Ammon's horn (tissue), 1 donor: ENCODE measurements around the gene KCNQ4.

Experiments used
- DNase-seq: peaks from one replicate; pipeline ENCODE4 v3.0.0-alpha.2; 2016; ENCODE audit warnings: low spot score

The KCNQ4 gene

DNA sequence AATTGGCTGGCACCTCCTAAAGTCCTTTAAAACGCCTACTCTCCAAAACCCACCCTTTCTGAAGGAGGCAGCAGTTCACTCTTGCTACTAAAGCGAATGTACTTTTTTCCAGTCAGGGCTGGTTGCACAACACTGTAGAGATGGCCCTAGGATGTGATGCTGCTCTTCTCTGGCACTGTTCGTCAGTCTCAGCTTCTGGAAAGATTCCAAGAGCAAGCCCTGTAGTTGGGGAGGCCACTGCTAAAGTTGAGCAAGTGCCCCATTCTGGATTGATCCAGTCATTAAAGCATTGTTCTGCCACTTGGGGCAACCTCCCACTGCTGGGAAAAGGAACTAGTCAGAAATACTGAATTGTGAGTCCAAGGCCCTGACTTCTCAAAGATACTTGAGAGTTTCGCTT, 28.5 kb upstream of the KCNQ4 start:
- no peak for DNase-seq

DNA sequence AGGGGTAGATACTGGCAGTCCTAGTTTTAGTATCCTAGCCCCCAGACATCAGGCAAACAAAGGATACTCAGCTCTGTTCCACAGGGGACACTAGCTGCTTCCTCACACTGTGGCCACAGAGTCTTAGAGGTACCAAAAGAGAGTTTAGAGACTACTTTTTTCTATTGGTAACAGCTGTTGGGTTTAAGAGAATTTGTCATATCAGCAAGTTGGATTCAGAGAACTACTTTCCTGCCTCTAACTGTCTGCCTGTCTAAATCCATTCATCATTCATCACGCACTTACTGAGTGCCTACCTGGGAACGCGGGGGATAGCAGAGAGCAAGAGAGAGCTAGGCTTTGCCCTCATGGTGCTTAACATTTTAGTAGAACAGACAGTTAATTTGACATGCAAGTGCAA, 27.1 kb upstream of the KCNQ4 start:
- no peak for DNase-seq

DNA sequence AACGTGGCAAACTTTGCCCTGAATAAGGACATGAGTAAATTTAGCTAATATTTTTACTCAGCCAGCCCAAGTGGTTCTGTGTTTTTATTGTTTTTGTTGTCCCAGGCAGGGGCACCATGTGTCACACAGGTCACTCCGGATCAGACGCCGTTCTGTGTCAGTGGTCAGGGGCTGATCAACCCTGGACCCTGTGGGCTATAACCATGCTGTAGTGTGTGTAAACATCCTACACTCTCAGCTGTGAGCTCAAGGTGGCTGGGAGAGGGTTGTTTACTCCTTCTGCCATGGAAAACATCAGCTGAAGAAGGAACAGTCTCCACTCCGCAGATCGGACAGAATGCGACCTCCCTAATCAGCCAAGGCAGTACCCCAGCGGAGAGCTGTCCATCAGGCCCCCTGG, 26.5 kb upstream of the KCNQ4 start:
- DNase-seq = no peak

DNA sequence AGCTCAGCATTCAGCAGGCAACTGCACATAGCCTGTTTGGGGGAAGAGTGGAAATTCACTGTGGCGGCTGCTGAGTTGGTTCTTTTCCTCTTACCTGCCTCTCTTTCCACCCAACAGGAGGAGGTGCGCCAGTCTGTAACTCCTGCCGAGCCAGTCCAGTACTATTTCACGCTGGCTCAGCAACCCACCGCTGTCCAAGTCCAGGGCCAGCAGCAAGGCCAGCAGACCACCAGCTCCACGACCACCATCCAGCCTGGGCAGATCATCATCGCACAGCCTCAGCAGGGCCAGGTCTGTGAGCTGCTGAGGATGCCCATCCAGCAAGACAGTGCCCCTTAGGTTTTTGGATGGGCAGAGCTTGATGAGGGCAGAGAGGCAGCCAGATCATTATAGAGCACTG, 25.6 kb upstream of the KCNQ4 start:
- no peak for DNase-seq

DNA sequence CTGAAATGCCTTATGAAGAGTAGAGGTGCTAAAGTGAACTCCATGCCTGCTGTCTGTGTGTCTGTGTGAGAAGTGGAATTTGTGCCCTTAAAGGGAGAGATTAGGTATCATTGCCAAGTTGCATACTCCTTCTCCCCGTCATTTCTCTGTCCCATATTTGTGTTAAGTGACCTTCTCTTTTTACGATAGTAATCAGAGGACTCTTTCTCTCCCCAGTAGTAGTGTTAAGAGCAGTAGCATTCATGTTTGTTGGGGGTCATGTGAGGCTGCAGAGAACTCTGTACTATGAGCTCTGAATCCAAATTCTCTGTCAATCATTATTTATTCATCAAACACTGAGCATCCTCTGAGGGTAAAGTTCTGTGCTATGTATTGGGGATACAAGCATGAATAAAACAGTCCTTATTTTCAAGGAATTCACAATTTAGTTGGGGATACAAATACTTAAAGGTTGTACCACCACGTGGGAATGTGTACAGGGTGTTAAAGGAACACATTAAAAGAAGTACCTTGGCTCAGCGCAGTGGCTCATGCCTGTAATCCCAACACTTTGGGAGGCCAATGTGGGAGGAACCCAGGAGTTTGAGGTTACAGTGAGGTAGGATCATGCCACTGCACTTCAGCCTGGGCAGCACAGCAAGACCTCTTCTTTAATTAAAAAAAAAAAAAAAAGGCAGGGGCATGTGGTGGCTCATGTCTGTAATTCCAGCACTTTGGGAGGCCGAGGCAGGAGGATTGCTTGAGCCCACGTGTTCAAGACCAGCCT, 24.8 kb upstream of the KCNQ4 start:
- DNase-seq = no peak

DNA sequence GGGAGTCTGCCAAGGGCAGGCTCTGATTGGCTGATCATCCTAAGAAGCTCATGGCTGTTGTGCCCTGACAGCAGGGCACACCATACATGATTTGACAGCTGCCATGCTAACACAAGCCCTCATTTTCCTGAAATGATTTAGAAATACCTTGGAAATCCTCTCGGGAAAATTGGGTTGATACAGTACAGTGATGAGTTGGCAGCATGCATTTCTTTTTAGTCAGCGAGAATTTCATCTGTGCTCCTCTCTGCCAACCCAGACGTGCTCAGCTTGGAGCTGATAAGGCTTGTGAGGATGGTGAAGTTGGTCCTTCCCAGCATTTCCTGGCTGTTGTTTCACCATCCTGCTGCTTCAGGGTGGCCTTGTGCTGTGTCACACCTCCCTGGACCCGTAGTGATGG, 22.6 kb upstream of the KCNQ4 start:
- no peak for DNase-seq

DNA sequence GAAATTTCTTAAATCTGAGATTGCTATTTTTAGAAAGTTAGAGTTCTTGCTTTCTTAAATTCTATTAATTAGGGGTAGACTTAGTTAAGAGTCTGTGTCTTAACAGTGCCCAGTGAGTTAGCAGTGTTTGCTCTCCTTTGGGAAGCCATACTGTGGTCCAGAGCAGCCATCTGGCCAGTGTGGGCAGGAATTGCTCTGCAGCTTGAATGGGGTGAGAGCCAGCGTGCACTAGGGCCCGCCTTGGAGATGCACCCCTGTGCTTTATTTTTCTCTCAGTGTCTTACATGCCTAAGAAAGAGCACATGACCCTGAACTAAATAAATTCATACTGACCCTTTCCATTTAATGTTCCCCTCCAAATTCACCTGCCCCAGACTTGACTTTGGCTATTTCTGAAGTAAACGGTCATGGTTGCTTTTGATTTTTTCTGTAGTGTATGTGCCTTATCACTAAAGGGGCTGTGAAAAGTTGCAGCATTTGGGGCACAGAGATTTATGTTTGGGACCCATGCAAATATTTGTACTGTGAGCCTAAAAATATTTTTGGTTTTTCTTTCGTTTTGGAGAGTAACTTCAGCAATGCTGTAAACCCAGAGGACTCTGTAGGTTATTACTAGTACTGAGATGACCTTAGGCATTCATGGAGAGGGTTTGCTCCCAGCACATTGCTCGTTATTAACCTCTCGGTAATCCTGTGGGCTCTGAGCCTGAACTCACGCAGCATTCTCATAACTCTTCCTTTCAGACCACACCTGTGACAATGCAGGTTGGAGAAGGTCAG, 21.3 kb upstream of the KCNQ4 start:
- no peak for DNase-seq

DNA sequence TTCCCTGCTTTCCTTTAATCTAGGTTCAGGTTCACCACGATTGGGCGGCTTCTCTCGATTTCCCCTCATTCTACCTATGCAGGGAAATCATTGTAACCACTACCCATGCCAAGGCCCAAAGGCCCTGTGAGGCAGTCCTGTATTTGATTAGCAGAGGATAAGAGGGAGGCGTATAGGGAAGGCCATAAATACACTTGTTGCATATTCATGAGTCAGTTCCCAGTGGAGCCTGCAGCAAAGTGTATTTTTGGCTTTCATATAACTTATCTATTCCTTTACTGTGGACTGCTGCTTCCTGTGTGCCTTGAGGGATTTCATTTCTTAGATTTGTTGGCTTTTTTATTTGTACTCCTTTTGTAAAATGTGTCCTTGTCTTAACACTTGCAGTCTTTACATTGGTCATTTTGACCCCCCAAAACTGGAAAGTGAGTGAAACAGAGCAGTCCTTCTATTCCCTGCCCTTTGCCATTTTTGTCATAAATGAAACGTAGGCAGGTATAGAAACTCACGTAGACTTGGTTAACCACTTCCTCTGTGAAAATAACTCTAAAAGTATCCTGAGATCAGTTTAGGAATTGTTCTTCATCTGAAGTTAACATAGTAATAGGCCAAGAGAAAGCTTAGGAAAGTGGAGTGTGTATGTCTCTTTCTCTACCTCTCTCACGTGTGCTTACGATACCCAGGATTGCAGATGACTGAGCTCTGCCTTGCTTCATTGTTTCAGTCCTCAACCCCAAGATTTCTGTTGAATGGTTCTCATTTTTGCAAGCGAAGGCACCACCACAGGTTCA, 19.6 kb upstream of the KCNQ4 start:
- no peak for DNase-seq

DNA sequence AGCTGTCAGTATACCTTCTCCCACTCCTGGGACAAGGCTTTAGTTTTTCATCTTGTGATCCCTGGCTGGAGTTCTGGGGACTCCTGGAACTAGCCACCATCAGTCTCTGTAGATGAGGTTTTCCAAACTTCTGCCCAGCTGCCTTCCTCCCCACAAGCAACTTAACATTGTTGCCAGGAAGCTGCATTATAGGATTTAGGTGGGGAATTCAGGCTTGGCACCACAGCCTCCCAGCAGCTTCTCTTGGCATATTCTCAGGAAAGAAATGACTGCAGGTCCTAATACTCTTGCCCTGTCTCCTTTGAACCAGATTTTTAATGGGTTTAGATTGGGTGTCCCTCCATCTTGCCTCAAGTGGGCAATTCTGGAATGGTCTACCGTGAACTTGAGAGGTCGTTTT, 18.6 kb upstream of the KCNQ4 start:
- DNase-seq = no peak

DNA sequence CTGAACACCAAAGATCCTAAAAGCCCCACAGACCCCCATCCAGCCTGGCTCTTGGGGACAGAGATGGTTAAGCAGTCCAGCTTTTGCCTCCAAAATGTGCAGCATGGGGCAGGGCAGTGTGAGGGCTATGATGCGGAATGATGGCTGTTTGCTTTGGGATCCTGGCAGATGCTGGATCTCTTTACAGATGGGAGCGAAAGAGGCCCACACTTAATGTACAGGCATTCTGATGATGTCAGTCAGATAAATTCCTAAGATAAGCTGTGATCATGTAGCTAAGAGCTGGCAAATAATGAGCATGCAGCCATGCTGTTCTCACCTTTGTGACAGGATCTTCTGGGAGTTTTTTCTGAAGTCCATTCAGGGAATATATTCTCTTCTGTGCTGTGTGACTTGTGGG, 17.6 kb upstream of the KCNQ4 start:
- no peak for DNase-seq

DNA sequence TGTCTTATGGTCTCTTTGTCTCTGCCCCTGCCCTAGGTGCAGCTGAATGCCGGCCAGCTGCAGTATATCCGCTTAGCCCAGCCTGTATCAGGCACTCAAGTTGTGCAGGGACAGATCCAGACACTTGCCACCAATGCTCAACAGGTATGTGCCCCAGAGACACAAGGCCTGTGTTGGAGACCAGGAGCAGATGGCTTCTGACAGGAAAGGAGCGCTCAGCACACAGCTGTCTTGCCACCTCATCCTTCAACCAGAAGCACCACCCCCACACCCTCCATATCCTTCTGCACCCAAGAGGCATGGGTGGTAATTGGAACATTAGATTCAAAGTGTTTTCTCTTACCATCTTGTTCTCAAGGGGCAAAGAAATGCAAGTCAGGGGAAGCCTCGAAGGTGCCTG, 17.0 kb upstream of the KCNQ4 start:
- no peak for DNase-seq

DNA sequence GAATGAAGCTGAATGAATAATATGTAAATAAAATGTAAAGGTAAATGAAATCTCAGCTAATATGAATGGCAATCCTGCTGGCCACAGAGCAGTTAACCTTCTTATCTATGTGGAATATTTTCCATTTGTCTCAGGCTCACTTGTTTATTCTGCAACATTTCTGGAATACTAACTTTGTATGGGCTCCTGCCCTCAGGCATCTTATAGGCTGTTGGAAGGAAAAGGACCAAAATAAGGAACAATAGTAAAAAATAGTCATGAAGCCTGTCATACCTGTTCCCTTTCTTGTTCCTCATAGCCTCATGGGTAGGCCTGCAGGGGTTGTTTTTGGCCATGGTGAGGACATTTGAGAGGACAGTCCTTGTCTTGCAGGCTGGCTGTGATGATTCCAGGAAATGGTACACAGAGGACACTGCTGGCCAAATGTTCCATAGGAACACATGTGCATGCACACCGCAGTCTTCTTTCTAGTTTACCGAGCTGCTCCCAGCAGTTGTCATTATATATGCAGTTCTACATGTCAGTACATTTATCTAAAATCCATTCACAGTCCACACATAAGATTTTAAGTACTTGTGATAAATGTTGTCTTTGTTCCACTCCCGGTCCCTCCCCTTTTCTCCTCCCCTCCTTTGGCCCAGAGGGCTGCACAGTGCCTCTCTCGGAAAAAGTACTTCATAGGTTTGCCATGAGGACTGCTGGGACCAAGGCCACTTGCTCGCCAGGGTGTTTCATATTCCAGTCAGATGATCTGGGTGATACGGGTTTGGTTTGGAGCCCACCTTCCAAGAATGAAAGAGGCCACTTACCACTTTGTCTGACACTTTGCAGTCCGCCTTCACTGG, 15.2 kb upstream of the KCNQ4 start:
- no peak for DNase-seq

DNA sequence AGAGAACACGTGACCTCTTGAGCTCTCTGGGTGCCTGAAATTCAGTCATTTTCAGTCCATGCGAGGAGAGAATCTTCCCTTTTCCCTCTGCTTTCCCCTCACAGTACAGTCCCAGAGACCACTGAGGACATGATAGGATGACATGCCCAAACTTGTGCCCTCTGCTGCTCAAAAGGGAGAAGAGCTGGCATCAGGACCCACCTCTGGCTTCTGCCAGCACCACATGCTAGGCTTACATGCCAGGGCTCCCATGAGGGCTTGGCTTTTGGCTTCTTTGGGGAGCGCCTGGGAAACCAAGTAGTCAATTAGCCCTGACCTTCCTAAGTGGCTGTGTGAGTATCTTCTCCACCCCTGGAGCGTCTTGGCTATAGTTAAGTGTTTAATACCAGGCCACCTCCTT, 13.8 kb upstream of the KCNQ4 start:
- DNase-seq = no peak

DNA sequence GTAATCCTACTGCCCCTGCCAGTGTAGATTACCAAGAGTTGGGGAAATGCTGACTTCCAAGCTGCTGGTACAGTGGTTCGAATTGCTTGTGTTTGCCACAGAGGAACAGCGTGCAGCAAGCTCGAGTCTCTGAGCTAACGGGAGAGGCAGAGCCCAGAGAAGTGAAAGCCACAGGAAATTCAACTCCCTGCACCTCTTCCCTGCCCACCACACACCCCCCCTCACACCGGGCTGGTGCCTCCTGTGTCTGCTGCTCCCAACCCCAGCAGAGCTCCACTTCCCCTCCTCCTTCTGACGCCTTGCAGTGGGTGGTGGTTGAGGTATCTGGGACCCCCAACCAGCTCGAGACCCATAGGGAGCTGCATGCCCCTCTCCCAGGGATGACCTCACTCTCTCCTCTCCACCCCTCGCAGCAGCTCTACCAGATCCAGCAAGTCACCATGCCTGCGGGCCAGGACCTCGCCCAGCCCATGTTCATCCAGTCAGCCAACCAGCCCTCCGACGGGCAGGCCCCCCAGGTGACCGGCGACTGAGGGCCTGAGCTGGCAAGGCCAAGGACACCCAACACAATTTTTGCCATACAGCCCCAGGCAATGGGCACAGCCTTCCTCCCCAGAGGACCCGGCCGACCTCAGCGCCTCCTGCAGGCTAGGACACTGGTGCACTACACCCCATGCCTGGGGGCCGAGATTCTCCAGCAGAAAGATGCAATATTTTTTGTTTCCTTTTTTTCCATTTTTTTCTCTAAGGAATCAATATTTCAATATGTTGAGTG, 13.1 kb upstream of the KCNQ4 start:
- no peak for DNase-seq

DNA sequence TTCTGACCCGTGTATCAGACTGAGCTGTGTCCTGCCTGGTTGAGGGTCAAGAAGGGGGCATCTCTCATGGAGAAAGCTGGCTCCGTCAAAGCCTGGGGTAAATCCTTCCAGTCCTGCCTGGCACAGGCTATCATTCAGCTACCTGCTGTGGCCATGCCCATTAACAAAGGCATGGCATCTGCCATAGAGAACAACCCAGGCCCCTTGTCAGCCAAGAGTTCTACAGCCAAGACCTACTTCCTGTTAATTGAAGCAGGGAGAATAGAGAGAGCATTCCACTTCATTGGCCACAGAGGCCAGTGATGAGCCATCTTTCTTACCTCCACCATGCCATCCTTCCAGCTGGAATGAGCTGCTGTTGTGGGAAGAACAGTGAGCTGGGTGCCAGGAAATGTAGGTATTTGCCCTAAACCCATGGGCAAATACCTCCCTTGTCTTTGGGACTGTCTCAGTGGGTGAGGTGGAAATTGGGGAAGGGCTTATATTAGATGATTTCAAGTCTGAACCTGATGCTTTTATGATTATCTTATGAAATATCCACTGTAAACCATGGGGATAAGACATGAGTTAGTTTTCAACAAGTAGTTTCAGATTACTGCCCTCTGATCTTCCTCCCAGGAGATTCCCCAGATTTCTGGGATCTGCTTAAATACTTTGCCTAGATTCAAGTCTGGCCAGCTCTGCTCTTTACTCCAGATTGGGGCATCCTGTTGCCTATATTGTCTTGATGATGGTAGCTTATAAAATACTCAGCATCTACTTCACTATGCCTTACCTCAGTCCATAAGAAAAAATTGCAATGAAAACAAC, 11.2 kb upstream of the KCNQ4 start:
- DNase-seq = no peak

DNA sequence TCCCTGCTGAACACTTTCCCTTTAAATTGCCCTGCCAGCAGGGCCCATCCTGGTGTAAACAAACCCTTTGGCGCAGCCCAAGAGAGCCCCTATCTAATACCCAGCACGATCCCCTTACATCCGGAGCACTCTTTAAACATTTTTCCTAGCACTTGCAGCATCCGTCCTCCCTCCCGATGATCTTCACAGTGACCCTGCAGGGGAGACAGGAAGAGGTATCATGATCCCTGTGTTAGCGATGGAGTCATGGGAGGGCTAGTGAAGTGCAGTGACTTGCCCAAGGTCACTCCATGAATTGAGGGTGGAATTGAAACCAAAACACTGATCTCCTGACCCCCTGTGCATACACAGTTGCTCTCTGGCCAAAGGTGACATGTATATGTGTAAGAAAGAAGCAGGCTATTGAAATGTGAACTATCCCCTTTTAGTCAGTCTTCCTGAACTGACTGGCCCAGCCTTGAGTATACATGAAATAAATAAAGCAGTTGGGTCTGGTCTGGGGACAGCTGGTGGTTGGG, 9.8 kb upstream of the KCNQ4 start:
- no peak for DNase-seq

DNA sequence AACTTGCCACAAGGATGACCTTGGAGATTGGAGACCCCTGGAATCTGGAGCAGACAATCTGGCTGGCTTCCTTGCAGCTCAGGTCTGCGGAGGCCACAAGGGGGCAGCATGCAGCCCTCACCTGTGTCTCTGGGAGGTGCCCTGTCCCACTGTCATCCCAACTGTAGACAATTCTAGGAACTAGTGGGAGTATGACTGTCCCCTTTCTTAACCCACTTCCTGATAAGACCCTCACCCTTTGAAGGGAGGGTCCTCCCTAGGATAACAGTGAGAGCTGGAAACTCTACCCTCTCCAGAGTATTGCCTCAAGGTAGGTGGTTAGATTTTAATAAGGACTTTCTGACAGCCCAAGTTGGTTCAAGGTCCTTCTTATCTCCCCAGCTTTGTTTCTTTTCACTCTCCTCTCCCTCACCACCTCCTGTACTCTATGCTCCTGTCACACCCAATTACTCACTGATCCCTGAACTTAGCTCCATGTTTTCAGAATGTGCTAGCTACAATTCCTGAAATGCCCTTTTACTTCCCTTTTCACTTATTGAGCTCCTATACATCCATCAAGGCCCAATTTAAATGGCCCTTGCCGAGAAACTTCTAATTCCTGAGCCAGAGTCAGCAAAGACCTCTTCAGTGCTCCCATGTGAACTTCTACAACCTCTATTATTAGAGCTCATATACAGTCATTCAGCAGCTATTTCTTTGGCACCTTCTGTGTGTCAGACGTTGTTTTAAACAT, 9.2 kb upstream of the KCNQ4 start:
- DNase-seq = peak; percentile 41

DNA sequence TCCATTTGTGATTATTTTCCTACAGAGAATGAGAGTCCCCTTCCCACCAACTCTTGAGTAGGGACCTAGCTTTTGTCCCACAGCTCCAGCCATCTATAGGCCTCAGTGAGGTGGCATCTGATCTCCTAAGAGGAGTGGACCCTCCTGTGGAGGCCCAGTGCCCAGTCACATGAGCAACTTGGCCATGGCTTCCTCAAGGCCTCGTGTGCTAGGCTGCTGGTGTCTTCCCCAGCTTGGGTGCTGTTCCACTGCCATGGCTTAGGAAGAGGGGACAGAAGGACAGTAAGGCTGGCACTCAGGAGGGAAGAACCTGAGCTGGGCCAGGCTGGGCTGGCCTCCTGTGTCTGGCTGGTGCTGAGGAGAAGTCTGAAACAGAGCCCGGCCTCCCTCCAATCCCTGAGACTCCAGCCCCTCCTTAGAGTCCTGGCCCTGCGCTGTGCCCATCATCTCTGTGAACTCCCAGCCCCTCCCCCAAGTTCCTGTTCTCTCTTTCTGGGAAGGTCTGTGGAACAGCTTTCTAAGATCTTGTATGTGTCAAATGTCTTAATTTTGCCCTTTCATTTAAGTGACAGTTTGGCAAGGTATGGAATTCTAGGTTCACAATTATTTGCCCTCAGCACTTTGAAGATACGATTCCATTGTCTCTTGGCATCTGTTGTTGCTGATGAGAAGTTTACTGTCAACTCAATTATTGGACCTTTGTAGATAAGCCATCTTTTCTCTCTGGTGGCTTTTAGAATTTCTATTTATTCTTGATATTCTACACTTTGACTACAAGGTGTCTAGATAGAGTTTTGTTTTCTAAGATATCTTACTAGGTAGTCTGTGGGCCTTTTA, 7.1 kb upstream of the KCNQ4 start:
- DNase-seq = no peak
